M059J (cell line): Measurements from ENCODE around the gene NOP9. TPM values are rescaled to one million over a fixed set of nuclear protein-coding genes. Genes with fewer than 3 reads are reported as not detected.

Experiments used
- DNase-seq: peaks from one replicate; pipeline ENCODE4 v3.0.0-alpha.2; 2012; ENCODE audit warnings: low read depth
- total RNA-seq: library from RNA; depleted of rRNA; stranded (reverse); fragments of >200 nt; shearing (Covaris generic); gene quantifications from 2 replicates; pipeline ENCODE4 v1.2.3, GENCODE V29; 2014

Gene NOP9
- total RNA-seq, 1 experiment from 2014 or later, result 14.0 TPM

DNA sequence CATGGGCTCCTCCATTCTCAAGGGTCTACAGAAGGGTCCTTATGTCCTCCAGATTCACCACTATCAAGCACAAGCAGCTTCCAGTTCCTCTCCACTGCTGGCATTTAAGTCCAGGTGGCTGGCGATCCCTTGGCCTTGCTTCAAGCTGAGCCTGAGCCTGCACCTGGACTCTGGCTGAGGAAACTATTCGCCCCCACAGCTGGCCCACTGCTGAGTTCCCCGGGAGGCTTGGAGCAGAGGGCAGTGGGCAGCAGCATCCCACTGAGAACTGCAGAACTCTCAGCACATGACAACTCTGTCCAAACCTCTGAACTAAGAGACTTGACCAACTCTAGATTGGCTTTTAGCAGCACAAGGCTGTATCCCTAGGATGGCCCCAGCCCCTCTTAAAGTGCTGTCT is 16.9 kb upstream of the NOP9 start:
- DNase-seq, result no peak

GRCh38 chr14:24283796-24284460 is 15.7 kb upstream of the NOP9 start:
- DNase-seq, result no peak

DNA sequence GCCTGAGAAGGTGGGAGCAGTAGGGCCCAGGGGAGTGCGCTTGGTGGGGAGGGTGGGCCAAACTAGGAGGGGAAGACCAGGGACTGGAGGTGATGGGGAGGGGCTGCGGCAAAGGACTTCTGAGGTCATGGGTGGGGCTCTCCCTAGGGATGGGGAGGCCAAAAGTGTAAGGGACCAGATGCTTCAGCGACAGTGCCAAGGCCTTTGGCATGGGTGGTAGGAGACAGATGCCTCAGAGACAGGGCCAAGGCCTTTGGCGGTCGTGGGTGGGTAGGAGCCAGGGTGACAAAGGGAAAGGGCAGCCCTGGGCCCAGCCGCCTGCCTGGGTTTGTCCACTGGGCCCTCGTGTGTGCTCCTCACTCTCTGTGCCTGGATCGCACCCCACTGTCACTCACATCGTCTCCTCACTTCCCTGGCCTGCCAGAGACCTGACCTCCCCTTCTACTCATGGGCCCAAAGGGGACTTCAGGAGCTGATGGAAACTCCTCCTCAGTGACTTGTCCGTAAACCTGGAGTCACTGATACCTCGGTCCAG is 15.1 kb upstream of the NOP9 start:
- no peak for DNase-seq

- no peak for DNase-seq
Observed at GRCh38 chr14:24285351-24285750, 14.3 kb upstream of the NOP9 start.

GRCh38 chr14:24286996-24287395 is 12.7 kb upstream of the NOP9 start:
- DNase-seq, result peak; percentile 13

GRCh38 chr14:24289649-24290280 is 9.9 kb upstream of the NOP9 start:
- no peak for DNase-seq

- DNase-seq, result no peak
Observed at GRCh38 chr14:24290746-24291145, 8.9 kb upstream of the NOP9 start.

- DNase-seq, result no peak
Observed at GRCh38 chr14:24291446-24292117, 8.1 kb upstream of the NOP9 start.

DNA sequence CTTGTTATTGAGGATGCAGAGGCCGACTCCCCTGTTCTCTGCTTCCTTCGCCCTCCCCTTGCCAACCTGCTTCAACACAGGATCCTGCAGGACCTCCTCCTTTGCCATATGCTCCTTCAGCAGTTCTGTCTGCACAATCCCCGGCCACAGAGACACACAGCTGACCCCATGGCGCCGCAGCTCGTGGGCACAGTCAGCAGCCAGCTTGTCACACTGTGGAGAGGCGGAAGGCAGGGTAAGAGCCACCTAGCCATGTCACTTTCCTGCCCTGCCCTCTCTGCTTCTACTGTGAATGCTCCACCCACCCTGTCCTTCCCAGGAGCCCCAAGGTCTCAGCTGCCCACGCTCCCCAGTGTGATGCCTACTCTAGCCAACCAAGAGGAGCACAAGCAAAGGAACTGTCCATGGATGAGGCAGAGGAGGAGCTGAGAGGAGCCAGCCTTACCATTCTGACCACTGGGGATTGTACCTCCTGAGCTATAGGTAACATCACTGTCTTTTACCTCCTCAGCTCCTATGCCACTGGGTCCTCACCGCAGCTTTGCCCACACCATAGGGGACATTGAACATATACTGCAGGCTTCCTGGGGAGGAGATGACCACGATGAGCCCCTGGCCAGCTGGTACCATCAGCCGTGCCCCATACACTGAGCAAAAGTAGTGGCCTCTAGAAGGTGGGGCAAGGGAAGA is 7.4 kb upstream of the NOP9 start:
- no peak for DNase-seq

DNA sequence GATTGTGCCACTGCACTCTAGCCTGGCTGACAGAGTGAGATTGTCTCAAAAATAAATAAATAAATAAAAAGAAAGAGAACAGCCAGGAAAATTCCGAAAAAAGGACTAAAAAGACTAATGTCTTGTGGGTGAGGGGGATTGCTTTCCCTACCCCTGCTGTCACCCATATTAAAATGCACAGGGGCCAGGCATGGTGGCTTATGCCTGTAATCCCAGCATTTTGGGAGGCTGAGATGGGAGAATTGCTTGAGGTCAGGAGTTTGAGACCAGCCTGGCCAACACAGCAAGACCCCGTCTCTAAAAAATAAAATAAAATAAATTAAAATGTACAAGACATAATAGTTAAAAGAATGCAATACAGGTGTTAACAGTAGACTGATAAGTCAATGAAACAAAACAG is 6.1 kb upstream of the NOP9 start:
- DNase-seq, result no peak

GRCh38 chr14:24296341-24297157 is 3.1 kb upstream of the NOP9 start:
- DNase-seq, result peak; percentile 87

GRCh38 chr14:24297190-24297964 is 2.3 kb upstream of the NOP9 start:
- DNase-seq, result peak; percentile 42

DNA sequence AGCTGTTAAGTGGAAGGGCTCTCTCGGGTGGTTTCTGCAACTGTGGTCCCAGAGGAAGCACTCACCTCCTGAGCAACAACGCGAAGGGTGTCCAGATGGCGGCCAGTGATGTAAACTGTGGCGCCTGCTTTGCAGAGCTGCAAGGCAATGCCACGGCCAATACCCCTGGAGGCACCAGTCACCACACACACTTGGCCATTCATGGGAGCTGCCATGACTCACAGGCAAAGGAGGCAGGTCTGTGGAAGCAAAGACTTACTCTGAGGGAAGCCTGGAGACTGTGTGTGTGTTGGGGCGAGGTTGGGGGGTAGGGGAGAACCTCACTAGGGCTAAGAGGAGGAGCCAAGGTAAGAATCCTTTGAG is 777 bp upstream of the NOP9 start:
- DNase-seq, result peak; percentile 95

DNA sequence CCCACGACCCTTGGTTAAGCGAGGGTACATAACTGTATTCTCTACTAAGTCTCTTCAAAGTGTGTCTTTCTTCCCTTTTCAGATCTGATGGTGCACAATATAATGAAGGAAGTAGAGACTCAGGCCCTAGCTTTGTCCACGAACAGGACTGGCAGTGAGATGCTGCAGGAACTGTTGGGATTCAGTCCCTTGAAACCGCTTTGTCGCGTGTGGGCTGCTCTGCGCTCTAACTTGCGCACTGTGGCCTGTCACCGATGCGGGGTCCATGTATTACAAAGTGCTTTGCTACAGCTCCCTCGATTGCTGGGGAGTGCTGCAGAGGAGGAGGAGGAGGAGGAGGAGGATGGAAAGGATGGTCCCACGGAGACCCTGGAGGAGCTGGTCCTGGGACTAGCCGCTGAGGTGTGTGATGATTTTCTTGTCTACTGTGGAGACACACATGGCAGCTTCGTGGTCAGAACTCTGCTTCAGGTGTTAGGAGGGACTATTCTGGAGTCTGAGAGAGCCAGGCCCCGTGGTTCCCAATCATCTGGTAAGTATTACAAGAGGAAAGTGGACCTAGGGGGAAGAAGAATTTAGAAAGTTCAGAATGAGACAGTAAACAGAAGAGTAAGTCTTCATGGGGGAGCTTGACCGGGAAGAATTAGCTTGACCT is 803 bp downstream of the NOP9 start:
- no peak for DNase-seq

DNA sequence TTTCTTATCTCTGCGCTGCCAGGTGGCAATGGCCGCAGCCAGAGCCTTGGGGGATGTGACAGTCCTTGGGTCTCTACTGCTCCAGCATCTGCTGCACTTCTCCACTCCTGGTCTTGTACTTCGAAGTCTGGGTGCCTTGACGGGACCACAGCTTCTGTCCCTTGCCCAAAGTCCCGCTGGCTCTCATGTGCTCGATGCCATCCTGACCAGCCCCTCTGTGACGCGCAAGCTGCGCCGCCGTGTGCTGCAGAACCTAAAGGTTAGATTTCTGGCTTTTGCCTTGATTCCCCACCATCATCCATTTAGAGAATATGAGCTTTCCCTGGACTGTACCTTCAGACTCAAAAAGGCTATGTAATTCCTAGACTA is 4.4 kb downstream of the NOP9 start:
- no peak for DNase-seq

- no peak for DNase-seq
Observed at GRCh38 chr14:24307156-24307574, 7.5 kb downstream of the NOP9 start.

- DNase-seq, result peak; percentile 51
Observed at GRCh38 chr14:24307575-24308341, 8.1 kb downstream of the NOP9 start, which contains the start of gene CIDEB. Gene CIDEB, minus strand, starts transcription at chr14:24307977. Its CDS starts 119 bp downstream, at chr14:24307858.

DNA sequence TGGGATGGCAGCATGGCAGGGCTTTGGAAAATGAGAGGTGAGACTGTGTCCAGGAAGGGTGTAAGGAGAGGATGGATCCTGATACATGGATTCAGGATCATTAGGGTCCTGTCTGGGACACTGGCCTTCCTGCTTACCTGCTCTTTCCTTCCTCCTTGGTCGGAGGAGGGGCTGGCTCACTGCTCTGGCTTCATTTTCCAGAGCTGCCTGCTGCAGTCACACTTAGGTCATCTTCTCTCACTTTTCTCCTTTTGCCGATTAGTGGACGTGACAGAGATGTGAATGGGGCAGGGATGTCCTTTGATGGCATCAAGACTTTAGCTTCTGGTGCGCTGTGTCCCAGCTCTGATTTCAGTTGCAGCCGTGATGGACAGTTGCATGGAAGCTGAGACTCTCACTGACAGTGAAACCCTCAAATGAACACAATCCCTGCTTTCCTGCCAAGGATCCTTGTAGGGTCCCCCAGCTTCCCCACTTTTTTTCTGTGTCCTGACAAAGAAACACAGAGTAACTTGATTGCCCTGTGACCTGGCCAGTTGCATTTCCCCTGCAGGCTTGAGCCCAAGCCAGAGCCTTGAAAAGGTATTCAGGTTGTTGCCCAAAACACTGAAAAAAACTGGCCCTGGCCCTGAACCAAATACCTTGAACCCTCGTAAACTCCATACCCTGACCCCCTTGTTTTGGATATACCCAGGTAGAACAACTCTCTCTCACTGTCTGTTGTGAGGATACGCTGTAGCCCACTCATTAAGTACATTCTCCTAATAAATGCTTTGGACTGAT is 8.9 kb downstream of the NOP9 start:
- DNase-seq, result no peak
